Duodenal mucosa (tissue), 2 donors: Measurements from ENCODE around the gene ZSWIM1.
"Not testable (repeated sequence)": the region's sequence is repeated elsewhere in the genome, so short reads cannot be mapped to it uniquely, and the experiment has no call there.

Experiments
- H3K27ac ChIP-seq: one replicate; pipeline ENCODE4 v1.7.0; 2013; ENCODE audit warnings: low read depth, low read length
- H3K27me3 ChIP-seq, 2 donors: one replicate each; pipeline ENCODE4 v1.7.0; 2013; ENCODE audit warnings: low read length in 2 of 2, control low read depth in 1 of 2; ENCODE audit not compliant: insufficient read depth in 2 of 2, control insufficient read depth in 1 of 2
- H3K36me3 ChIP-seq, 2 donors: one replicate each; pipeline ENCODE4 v1.7.0; 2013; ENCODE audit warnings: low read length in 2 of 2, control low read depth in 1 of 2; ENCODE audit not compliant: insufficient read depth in 2 of 2, control insufficient read depth in 1 of 2
- H3K4me1 ChIP-seq, 2 donors: one replicate each; pipeline ENCODE4 v1.7.0; 2013; ENCODE audit warnings: low read length in 2 of 2, control low read depth in 1 of 2; ENCODE audit not compliant: insufficient read depth in 2 of 2, control insufficient read depth in 1 of 2
- H3K4me3 ChIP-seq, 2 donors: one replicate each; pipeline ENCODE4 v1.7.0; 2013; ENCODE audit warnings: low read length in 2 of 2, low read depth in 1 of 2
- H3K9ac ChIP-seq, 2 donors: one replicate each; pipeline ENCODE4 v1.7.0; 2013; ENCODE audit warnings: low read length in 2 of 2, low read depth in 1 of 2
- H3K9me3 ChIP-seq, 2 donors: one replicate each; pipeline ENCODE4 v1.7.0; 2013; ENCODE audit warnings: low read length in 2 of 2, control low read depth in 1 of 2; ENCODE audit not compliant: control insufficient read depth in 1 of 2

Gene ZSWIM1

DNA sequence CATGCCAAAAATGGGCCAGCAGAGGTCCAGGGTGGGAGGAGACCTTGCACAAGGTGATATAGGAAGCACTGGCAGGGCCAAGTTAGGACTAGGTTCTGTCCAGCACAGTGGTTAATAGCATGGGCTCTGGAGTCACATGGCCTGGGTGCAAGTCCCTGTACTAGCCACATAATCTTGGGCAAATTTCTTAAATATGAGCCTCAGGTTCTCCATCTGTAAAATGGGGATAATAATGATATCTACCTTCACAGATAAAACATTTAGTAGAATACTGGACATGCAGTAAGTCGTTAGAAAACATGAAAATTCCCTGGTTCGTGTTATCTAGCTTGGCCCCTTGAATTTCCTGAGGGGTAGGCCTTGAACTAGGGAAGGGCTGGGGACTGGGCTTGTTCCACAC lies 16.3 kb downstream of the ZSWIM1 start:
- Histone ChIP-seq H3K27me3 (no peaks in the 10 kb centered on the region), H3K9ac (no peak overlapping the region), H3K4me3 (no peak overlapping the region), H3K27ac (no peak overlapping the region), H3K4me1 (peaks cover 10 to 12% of the 10 kb centered on the region in 2 donors), H3K36me3 (peaks cover 26 to 63% of the 10 kb centered on the region in 2 donors), H3K9me3 (no peaks in the 10 kb centered on the region)

DNA sequence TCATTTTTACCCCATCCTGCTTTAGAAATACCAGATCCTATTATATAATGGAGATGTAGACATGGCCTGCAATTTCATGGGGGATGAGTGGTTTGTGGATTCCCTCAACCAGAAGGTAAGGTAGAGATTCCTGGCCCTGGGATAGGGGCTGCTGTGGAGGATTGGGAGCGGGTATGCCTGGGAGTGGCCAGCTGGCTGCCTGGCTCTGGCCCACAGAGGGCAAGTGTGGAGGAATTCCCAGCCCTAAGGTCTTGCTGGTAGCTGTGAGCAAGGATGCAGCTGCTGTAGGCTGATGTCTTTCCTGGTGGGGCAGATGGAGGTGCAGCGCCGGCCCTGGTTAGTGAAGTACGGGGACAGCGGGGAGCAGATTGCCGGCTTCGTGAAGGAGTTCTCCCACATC lies 16.7 kb downstream of the ZSWIM1 start:
- H3K36me3 ChIP-seq = peaks cover 26 to 61% of the 10 kb centered on the region in 2 donors

DNA sequence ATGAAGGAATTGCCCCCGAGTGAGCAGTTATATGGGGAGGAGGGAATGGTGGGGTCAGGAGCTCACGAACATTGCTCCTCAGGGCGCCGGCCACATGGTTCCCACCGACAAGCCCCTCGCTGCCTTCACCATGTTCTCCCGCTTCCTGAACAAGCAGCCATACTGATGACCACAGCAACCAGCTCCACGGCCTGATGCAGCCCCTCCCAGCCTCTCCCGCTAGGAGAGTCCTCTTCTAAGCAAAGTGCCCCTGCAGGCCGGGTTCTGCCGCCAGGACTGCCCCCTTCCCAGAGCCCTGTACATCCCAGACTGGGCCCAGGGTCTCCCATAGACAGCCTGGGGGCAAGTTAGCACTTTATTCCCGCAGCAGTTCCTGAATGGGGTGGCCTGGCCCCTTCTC lies 17.3 kb downstream of the ZSWIM1 start:
- no peaks in the 10 kb centered on the region for H3K27me3 ChIP-seq
- H3K36me3 ChIP-seq = peaks cover 26 to 56% of the 10 kb centered on the region in 2 donors
- H3K4me3 ChIP-seq = no peak overlapping the region
- no peak overlapping the region for H3K9ac ChIP-seq
- H3K9me3 ChIP-seq = no peaks in the 10 kb centered on the region
- H3K4me1 ChIP-seq = peaks cover under 1 to 2% of the 10 kb centered on the region in 2 donors
- H3K27ac ChIP-seq = no peak overlapping the region

More for the DNA sequence above, 16.7 kb downstream of the ZSWIM1 start:
- Histone ChIP-seq H3K9ac (no peak overlapping the region), H3K9me3 (no peaks in the 10 kb centered on the region), H3K4me1 (peaks cover 6 to 8% of the 10 kb centered on the region in 2 donors), H3K4me3 (no peak overlapping the region), H3K27ac (no peak overlapping the region), H3K27me3 (no peaks in the 10 kb centered on the region)

DNA sequence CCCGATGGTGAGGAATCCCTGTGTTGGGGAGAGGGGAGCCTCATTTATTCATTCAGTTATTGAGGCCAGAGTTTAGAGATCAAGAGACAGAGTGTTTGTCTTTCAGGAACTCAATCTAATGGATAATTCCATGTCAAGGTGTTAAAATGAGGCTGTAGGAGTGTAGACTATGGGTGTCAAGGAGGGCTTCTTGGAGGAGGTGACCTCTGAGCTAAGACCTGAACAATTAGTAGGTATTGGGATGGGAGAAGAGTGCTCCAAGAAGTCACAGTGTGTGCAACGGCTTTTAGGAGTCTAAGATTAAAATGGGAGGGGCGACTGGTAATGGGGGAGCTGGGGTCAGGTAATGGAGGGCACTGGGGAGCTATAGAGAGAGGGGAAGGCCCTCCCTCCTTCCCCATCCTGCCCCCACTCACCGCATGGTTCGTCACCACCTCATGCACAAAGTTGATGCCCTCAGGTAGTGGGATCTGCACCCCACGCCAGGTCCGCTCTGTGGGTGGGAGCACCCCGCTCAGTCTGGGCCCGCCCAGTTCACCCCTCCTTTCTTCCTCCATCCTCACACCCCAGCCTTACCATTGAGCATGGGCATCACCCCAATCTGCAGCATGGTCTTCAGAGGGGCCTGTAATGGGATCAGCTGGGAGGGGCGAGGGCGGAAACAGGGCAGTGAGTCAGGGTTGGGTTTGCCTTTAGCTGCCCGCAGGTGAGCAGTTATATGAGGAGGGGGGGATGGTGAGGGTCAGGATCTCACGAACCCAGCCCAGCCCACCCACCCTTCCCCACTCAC lies 18.2 kb downstream of the ZSWIM1 start:
- Histone ChIP-seq H3K4me1 (no peaks in the 10 kb centered on the region), H3K9ac (no peak overlapping the region), H3K27ac (no peak overlapping the region), H3K9me3 (no peaks in the 10 kb centered on the region), H3K36me3 (peaks cover 21 to 50% of the 10 kb centered on the region in 2 donors), H3K4me3 (no peak overlapping the region), H3K27me3 (no peaks in the 10 kb centered on the region)

DNA sequence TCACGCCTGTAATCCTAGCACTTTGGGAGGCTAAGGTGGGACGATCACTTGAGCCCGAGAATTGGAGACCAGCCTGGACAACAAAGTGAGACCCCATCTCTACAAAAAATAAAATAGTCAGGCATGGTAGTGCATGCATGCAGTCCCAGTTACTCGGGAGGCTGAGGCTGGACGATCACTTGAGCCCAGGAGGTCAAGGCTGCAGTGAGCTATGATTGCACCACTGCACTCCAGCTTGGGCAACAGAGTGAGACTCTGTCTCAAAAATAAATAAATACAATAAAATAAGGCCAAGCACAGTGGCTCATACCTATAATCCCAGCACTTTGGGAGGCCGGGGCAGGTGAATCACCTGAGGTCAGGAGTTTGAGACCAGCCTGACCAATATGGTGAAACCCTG lies 20.3 kb downstream of the ZSWIM1 start:
- H3K9me3 ChIP-seq = not testable (repeated sequence)
- peaks cover 16 to 34% of the 10 kb centered on the region in 2 donors for H3K36me3 ChIP-seq

DNA sequence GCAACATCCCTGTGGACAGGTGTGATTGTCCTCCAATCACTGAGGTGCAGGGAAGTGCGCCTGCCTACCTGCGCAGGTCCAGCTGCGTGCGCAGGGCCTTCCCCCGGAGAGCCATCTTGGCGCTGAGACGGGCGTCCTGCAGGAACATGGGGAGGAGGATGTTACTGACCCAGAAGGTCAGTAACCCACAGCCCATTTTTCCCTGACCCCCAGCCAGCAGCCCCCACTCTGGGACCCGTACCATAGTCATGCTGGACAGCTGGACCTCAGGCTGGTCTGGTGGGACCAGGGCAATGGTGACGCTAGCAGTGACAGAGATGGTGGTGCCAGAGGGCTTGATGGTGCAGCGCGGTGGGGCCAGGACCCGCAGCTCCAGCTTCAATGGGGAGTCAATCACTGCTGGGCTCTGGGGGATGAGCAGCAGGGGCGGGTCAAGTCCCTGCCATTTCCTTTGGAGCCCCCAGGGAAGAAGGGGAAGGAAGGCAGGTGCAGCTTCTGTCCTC lies 21.2 kb downstream of the ZSWIM1 start:
- H3K27ac ChIP-seq = no peak overlapping the region
- no peak overlapping the region for H3K9ac ChIP-seq
- no peaks in the 10 kb centered on the region for H3K4me1 ChIP-seq
- no peak overlapping the region for H3K4me3 ChIP-seq
- no peaks in the 10 kb centered on the region for H3K27me3 ChIP-seq
- H3K36me3 ChIP-seq = peaks cover 8 to 27% of the 10 kb centered on the region in 2 donors
- no peaks in the 10 kb centered on the region for H3K9me3 ChIP-seq

More for the DNA sequence above, 20.3 kb downstream of the ZSWIM1 start:
- H3K4me3 ChIP-seq, H3K9ac ChIP-seq, H3K4me1 ChIP-seq, H3K27me3 ChIP-seq, H3K27ac ChIP-seq: not testable (repeated sequence)

DNA sequence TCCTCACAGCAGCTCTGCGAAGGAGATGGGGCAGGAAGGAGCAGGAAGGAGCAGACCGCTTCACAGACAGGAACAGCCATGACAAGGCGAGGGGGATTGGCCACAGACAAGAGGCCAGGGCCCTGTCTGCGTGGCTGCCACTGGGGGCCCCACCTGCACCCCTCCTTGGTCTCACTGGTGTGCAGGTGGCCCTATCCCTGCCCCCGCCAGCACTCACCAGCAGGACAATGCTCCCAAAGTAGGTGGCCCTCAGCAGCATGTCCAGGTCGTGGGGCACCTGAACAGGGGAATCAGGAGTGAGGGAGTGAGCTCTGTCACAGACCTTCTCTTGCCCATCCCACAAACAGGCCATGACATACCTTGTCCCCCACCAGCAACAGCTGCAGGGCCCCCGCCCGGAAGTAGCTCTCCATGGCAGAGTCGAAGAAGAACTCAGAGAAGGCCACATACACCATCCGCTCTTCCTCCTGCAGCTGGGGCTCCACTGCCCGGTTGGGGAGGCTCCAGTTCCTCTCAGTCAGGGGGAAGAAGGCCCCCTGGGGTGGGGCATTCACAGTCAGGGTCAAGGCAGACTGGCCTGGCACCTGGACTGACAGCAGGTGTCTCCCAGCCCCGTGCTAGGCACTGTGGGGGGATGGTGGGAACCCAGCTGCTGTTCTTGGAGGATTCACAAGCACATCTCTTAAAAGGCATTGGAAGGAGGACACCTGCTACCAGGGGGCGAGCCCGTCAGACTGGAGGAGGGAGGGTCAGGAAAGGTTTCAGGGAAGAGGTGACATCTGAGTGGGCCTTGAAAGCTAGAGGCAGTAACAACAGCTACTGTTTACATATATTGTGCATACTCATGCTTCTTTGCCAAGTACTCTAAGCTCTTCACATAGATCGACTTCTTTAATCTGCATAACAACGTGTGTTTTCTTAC lies 23.8 kb downstream of the ZSWIM1 start:
- Histone ChIP-seq H3K4me1 (peaks cover 6 to 7% of the 10 kb centered on the region in 2 donors), H3K27ac (no peak overlapping the region), H3K36me3 (peaks cover 0 to 9% of the 10 kb centered on the region in 2 donors), H3K4me3 (no peak overlapping the region), H3K27me3 (no peaks in the 10 kb centered on the region), H3K9me3 (no peaks in the 10 kb centered on the region), H3K9ac (no peak overlapping the region)

DNA sequence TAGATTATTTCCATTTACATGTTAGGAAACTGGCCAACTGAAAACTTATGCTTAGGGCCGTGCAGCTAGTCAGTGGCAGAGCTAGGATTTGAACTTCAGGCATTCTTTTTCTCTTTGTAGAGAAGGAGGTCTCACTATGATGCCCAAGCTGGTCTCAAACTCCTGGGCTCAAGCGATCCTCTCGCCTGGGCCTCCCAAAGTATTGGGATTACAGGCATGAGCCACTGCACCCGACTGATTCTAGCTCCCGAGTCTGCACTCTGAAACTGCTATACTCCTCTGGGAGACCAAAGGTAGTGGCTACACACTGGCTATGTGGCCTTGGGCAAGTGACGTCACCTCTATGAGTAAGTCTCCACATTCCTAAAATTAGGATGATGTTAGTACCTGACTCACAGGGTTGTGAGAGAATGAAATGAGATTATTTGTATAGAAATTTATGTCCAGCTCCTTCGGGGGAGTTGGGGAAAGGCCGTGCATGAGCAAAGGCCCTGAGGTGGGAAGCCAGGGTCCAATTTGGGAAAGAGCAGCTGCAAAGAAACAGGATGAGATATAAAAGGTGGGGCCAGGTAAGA lies 24.6 kb downstream of the ZSWIM1 start:
- Histone ChIP-seq H3K27me3 (no peaks in the 10 kb centered on the region), H3K27ac (no peak overlapping the region), H3K4me3 (no peak overlapping the region), H3K9me3 (no peaks in the 10 kb centered on the region), H3K9ac (no peak overlapping the region), H3K36me3 (peaks cover 0 to 9% of the 10 kb centered on the region in 2 donors), H3K4me1 (peaks cover 6 to 11% of the 10 kb centered on the region in 2 donors)

DNA sequence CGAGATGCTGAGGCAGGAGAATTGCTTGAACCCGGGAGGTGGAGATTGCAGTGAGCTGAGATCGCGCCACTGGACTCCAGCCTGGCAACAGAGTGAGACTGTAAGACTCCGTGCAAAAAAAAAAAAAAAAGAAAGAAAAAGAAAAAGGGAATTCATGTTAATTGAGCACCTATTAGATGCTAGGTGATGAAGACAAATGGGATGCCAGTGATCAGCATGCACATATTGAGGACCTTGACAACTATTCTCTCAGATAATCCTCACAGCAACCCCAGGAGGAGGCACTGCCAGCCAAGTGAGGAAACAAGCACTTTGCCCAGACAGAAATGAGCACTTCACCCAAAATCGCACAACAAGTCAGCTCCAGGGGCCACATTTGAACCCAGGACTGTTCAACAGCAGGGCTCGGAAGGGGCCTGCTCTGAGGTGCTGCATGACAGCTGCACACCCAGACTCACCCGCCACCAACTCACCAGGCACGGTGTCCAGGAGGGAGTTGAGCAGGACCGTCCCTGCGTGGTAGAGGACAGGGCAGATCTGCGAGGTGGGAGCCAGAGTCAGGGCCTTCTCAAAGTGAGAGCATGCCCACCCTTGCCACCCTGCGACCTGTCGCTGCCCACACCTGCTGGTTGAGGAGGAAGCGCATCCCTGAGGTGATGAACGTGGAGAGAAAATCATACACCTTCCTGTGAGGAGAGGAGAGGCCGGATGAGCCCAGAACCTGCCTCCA lies 26.4 kb downstream of the ZSWIM1 start:
- Histone ChIP-seq H3K9ac (no peak overlapping the region), H3K9me3 (no peaks in the 10 kb centered on the region), H3K4me3 (no peak overlapping the region), H3K27ac (no peak overlapping the region), H3K4me1 (peaks cover 18 to 22% of the 10 kb centered on the region in 2 donors), H3K36me3 (peaks cover 0 to 3% of the 10 kb centered on the region in 2 donors), H3K27me3 (no peaks in the 10 kb centered on the region)
